ENCODE results near the gene REV3L. TPM values are rescaled to one million over a fixed set of nuclear protein-coding genes. Genes with fewer than 3 reads are reported as not detected.

Gene REV3L
- total and polyA plus RNA-seq, 2 of the 13 experiments (the other 11 are each of a cell fraction or from before 2014, with no cell fraction given) = 12.8 to 31.3 TPM

DNA sequence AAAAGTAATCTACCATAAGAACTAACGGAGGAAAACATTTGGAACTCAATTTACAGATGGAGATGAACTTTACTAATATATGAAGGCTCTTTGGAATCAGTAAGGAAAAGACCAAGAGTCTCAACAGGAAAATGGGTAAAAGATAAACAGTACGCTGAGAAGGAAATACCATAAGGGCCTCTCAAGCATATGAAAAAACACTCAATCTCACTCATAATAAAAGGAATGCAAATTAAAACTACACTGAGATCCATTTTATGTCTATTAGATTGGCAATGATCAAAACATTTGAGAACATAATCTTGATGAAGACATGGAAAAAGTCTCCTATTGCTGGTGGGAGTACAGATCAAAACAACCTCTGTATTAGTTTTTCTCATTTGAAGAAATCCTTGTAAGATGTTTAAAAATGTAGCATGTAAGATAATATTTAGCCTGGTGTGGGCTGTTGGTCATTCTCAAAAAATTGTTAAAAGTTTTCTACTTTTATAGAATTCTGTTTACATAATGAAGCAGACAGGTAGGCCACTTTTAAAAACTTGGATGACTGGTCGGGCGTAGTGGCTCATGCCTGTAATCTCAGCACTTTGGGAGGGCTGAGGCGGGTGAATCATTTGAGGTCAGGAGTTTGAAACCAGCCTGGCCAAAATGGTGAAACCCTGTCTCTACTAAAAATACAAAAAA is 14.5 kb downstream of the REV3L start:
- no peak overlapping the region for H3K4me3 ChIP-seq (replicated peaks in 1 of 3; ENCODE audit: insufficient read depth in 1 of 3, low read depth in 2 of 3, low read length in 3 of 3)
- WGBS (ENCODE audit: low lambda C conversion rate) = 96% methylated on average over 5 of the region's 5 CpGs
- H3K9ac ChIP-seq (ENCODE audit: insufficient read depth, low read depth, low read length) = no peak overlapping the region
- POLR2A ChIA-PET = no interaction called here
- H3K4me1 ChIP-seq (ENCODE audit: insufficient read depth, low read length) = peaks cover 25% of the 10 kb centered on the region
- H3K79me2 ChIP-seq (ENCODE audit: insufficient read depth, low read length) = peaks cover 71% of the 10 kb centered on the region
- CTCF ChIA-PET (ENCODE audit: low intra/inter-chr PET ratio, low total read pairs) = no interaction called here
- H3K9me3 ChIP-seq (ENCODE audit: low read length) = no peaks in the 10 kb centered on the region
- H2AFZ ChIP-seq (ENCODE audit: low read length) = no peak overlapping the region
- in situ Hi-C loops (cut with HindIII; ENCODE audit: extremely low pct_ligation_motif_present, low pct_unique_long_range_greater_than_20kb) (no loop called here), intact Hi-C loops (cut with micrococcal nuclease; ENCODE audit: unreplicated experiment) (no loop called here)
- peaks cover 2 to 3% of the 10 kb centered on the region in 2 experiments; a peak in 2 of 5 replicates for H3K36me3 ChIP-seq (replicated peaks in 1 of 2; ENCODE audit: control insufficient read depth in 1 of 2, insufficient read depth in 2 of 2, low read length in 2 of 2)
- no TSS peak for BruUV-seq (replicated peaks)
- H4K20me1 ChIP-seq (ENCODE audit: insufficient read depth, low read length) = peaks cover 5% of the 10 kb centered on the region; the same call in 1 of the 2 replicates
- no peak overlapping the region for H3K4me2 ChIP-seq (ENCODE audit: low read depth, low read length)
- DNase-seq (ENCODE audit: low spot score) (no peak), ATAC-seq (no peak), FAIRE-seq (no peak)
- no peak overlapping the region for H3K27ac ChIP-seq (ENCODE audit: extremely low read length, insufficient read depth, low read length)
- no peaks in the 10 kb centered on the region for H3K27me3 ChIP-seq (ENCODE audit: control insufficient read depth in 1 of 2, insufficient read depth in 2 of 2, low read length in 2 of 2)
- no peak for TF ChIP-seq NRL (CRISPR knock-in tag; IDR thresholded peaks at IDR 0.05; ENCODE audit: borderline replicate concordance)
- TF ChIP-seq, protein P1, sequence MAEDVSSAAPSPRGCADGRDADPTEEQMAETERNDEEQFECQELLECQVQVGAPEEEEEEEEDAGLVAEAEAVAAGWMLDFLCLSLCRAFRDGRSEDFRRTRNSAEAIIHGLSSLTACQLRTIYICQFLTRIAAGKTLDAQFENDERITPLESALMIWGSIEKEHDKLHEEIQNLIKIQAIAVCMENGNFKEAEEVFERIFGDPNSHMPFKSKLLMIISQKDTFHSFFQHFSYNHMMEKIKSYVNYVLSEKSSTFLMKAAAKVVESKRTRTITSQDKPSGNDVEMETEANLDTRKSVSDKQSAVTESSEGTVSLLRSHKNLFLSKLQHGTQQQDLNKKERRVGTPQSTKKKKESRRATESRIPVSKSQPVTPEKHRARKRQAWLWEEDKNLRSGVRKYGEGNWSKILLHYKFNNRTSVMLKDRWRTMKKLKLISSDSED (CRISPR knock-in tag; IDR thresholded peaks at IDR 0.05) = no peak
- TF ChIP-seq TOE1 (CRISPR knock-in tag; IDR thresholded peaks at IDR 0.05) = no peak
- TF ChIP-seq, protein P2, sequence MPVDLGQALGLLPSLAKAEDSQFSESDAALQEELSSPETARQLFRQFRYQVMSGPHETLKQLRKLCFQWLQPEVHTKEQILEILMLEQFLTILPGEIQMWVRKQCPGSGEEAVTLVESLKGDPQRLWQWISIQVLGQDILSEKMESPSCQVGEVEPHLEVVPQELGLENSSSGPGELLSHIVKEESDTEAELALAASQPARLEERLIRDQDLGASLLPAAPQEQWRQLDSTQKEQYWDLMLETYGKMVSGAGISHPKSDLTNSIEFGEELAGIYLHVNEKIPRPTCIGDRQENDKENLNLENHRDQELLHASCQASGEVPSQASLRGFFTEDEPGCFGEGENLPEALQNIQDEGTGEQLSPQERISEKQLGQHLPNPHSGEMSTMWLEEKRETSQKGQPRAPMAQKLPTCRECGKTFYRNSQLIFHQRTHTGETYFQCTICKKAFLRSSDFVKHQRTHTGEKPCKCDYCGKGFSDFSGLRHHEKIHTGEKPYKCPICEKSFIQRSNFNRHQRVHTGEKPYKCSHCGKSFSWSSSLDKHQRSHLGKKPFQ (CRISPR knock-in tag; IDR thresholded peaks at IDR 0.05; ENCODE audit: insufficient replicate concordance) = no peak
- no peak for TF ChIP-seq ZNF430 (CRISPR knock-in tag; IDR thresholded peaks at IDR 0.05)
- TF ChIP-seq ZNF33A (CRISPR knock-in tag; IDR thresholded peaks at IDR 0.05; ENCODE audit: borderline replicate concordance) = no peak
- no peak for TF ChIP-seq ATF7-NPFF (CRISPR knock-in tag; IDR thresholded peaks at IDR 0.05; ENCODE audit: low read depth)
- no peak for TF ChIP-seq ZNF670 (CRISPR knock-in tag; IDR thresholded peaks at IDR 0.05; ENCODE audit: borderline replicate concordance)
- no peak for TF ChIP-seq ZBTB7A (CRISPR knock-in tag; IDR thresholded peaks at IDR 0.05)
- no peak for TF ChIP-seq EHMT2 (IDR thresholded peaks at IDR 0.05; ENCODE audit: borderline replicate concordance, low read depth, low read length)
- TF ChIP-seq ZNF615 (CRISPR knock-in tag; IDR thresholded peaks at IDR 0.05; ENCODE audit: borderline replicate concordance) = no peak
- no peak for TF ChIP-seq PRMT3 (CRISPR knock-in tag; IDR thresholded peaks at IDR 0.05; ENCODE audit: borderline replicate concordance, low read depth)
- TF ChIP-seq, protein P3, sequence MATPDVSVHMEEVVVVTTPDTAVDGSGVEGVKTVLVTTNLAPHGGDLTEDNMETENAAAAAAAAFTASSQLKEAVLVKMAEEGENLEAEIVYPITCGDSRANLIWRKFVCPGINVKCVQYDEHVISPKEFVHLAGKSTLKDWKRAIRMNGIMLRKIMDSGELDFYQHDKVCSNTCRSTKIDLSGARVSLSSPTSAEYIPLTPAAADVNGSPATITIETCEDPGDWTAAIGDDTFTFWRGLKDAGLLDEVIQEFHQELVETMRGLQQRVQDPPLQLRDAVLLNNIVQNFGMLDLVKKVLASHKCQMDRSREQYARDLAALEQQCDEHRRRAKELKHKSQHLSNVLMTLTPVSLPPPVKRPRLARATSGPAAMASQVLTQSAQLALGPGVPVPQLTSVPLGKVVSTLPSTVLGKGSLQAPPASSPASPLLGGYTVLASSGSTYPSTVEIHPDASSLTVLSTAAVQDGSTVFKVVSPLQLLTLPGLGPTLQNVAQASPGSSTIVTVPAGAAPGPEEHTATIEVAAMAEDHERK (CRISPR knock-in tag; IDR thresholded peaks at IDR 0.05; ENCODE audit: low read depth) = no peak
- no peak for TF ChIP-seq NAIF1 (CRISPR knock-in tag; IDR thresholded peaks at IDR 0.05; ENCODE audit: borderline replicate concordance)
- TF ChIP-seq, protein P4, sequence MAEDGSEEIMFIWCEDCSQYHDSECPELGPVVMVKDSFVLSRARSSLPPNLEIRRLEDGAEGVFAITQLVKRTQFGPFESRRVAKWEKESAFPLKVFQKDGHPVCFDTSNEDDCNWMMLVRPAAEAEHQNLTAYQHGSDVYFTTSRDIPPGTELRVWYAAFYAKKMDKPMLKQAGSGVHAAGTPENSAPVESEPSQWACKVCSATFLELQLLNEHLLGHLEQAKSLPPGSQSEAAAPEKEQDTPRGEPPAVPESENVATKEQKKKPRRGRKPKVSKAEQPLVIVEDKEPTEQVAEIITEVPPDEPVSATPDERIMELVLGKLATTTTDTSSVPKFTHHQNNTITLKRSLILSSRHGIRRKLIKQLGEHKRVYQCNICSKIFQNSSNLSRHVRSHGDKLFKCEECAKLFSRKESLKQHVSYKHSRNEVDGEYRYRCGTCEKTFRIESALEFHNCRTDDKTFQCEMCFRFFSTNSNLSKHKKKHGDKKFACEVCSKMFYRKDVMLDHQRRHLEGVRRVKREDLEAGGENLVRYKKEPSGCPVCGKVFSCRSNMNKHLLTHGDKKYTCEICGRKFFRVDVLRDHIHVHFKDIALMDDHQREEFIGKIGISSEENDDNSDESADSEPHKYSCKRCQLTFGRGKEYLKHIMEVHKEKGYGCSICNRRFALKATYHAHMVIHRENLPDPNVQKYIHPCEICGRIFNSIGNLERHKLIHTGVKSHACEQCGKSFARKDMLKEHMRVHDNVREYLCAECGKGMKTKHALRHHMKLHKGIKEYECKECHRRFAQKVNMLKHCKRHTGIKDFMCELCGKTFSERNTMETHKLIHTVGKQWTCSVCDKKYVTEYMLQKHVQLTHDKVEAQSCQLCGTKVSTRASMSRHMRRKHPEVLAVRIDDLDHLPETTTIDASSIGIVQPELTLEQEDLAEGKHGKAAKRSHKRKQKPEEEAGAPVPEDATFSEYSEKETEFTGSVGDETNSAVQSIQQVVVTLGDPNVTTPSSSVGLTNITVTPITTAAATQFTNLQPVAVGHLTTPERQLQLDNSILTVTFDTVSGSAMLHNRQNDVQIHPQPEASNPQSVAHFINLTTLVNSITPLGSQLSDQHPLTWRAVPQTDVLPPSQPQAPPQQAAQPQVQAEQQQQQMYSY (CRISPR knock-in tag; IDR thresholded peaks at IDR 0.05) = no peak

Measured in HepG2 (cell line).